ENCODE data around the gene DMBX1. TPM values are rescaled to one million over a fixed set of nuclear protein-coding genes. Genes with fewer than 3 reads are reported as not detected.

Gene DMBX1
- total and polyA plus RNA-seq, 9 of the 15 experiments (the other 6 are each of a cell fraction or from before 2014, with no cell fraction given): 0.25 to 4.3 (median 1.0) TPM

GRCh38 chr1:46522184-46522968, 32.7 kb downstream of the DMBX1 start (continued):
- no peak for TF ChIP-seq ARID2 (IDR thresholded peaks at IDR 0.05)
- no peak for TF ChIP-seq CCAR2 (IDR thresholded peaks at IDR 0.05; ENCODE audit: low read depth, low read length)
- no peak for TF ChIP-seq STAT6 (CRISPR knock-in tag; IDR thresholded peaks at IDR 0.05)
- no peak for TF ChIP-seq WHSC1 (IDR thresholded peaks at IDR 0.05; ENCODE audit: low read length)
- TF ChIP-seq ZNF23 (CRISPR knock-in tag; IDR thresholded peaks at IDR 0.05): no peak
- TF ChIP-seq PRDM10 (IDR thresholded peaks at IDR 0.05; ENCODE audit: partially characterized antibody): no peak
- no peak for TF ChIP-seq SUPT5H (IDR thresholded peaks at IDR 0.05)
- no peak for TF ChIP-seq ZNF444 (CRISPR knock-in tag; IDR thresholded peaks at IDR 0.05)
- peak; percentile 75; the same call in 1 of the 2 replicates for TF ChIP-seq JUND (IDR thresholded peaks at IDR 0.05; ENCODE audit: borderline replicate concordance, low read depth, low read length)
- peak; percentile 63; the same call in 1 of the 3 replicates for TF ChIP-seq JUND (tag; IDR thresholded peaks at IDR 0.05; ENCODE audit: borderline replicate concordance, low read depth, low read length)
- peak; percentile 53; the same call in 1 of the 2 replicates for TF ChIP-seq CHD2 (IDR thresholded peaks at IDR 0.05; ENCODE audit: low read depth, low read length)
- TF ChIP-seq ATF4 (CRISPR knock-in tag; IDR thresholded peaks at IDR 0.05): no peak
- TF ChIP-seq FOXJ2 (tag; IDR thresholded peaks at IDR 0.05): peak; percentile 93
- peak; percentile 94 to 98; a peak in 3 of 4 replicates for TF ChIP-seq UBTF (IDR thresholded peaks at IDR 0.05; ENCODE audit: borderline replicate concordance in 1 of 2, low read depth in 2 of 2, low read length in 2 of 2)
- no peak for TF ChIP-seq SAFB2 (IDR thresholded peaks at IDR 0.05; ENCODE audit: borderline replicate concordance, low read depth, low read length, severe bottlenecking)
- no peak for TF ChIP-seq HNRNPLL (IDR thresholded peaks at IDR 0.05; ENCODE audit: low read depth, low read length, poor library complexity, severe bottlenecking)
- peak; percentile 16; the same call in 1 of the 2 replicates for TF ChIP-seq ETV1 (tag; conservative IDR thresholded peaks at IDR 0.05; ENCODE audit: low read depth)
- TF ChIP-seq RBM17 (IDR thresholded peaks at IDR 0.05; ENCODE audit: borderline replicate concordance, low read depth, low read length): no peak
